NB4 (cell line): Measurements from ENCODE around the gene DUSP28.

Experiments used
- MYC ChIP-seq: IDR thresholded peaks from 2 replicates; pipeline ENCODE4 v1.6.1; 2011; ENCODE audit warnings: low read depth, low read length
- POLR2A ChIP-seq: IDR thresholded peaks from 2 replicates; pipeline ENCODE4 v1.6.1; 2011; ENCODE audit warnings: mild to moderate bottlenecking; ENCODE audit not compliant: insufficient read length; ENCODE audit errors: extremely low read depth
- TF ChIP-seq, protein P1 (sequence below): IDR thresholded peaks from one replicate; pipeline ENCODE4 v1.5.1; 2012; ENCODE audit warnings: low read depth, low read length
- TF ChIP-seq, protein P2 (sequence below): IDR thresholded peaks from 2 replicates; pipeline ENCODE4 v1.6.1; 2011; ENCODE audit warnings: low read depth, low read length

DNA sequence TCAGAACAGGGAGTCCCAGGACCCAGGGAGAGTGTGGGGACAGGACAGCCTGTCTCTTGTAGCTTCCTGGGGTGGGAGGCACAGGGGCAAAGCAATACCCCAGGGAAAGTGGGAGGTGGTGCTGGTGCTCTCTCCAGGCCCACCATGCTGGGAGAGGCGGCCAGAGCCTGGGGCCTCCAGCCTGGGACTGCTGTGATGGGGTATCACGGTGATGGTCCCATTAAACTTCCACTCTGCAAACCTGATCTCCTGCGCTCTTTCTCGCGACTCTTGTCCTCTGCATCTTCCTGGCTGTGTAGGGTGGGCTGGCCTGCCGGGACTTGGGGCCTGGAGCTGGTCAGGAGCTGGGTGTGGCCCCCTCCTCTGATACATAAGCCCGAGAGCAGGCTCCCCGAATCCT is 18.3 kb downstream of the DUSP28 start:
- TF ChIP-seq, protein P1, sequence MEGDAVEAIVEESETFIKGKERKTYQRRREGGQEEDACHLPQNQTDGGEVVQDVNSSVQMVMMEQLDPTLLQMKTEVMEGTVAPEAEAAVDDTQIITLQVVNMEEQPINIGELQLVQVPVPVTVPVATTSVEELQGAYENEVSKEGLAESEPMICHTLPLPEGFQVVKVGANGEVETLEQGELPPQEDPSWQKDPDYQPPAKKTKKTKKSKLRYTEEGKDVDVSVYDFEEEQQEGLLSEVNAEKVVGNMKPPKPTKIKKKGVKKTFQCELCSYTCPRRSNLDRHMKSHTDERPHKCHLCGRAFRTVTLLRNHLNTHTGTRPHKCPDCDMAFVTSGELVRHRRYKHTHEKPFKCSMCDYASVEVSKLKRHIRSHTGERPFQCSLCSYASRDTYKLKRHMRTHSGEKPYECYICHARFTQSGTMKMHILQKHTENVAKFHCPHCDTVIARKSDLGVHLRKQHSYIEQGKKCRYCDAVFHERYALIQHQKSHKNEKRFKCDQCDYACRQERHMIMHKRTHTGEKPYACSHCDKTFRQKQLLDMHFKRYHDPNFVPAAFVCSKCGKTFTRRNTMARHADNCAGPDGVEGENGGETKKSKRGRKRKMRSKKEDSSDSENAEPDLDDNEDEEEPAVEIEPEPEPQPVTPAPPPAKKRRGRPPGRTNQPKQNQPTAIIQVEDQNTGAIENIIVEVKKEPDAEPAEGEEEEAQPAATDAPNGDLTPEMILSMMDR: no peak
- TF ChIP-seq POLR2A (no peak), MYC (no peak)
- TF ChIP-seq, protein P2, sequence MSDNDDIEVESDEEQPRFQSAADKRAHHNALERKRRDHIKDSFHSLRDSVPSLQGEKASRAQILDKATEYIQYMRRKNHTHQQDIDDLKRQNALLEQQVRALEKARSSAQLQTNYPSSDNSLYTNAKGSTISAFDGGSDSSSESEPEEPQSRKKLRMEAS: no peak
